ENCODE measurements around the gene DNMT1.

The DNMT1 gene

GRCh38 chr19:10092648-10093294, 102.0 kb downstream of the DNMT1 start:
- no peak for DNase-seq

- DNase-seq: no peak
These were observed 102.7 kb downstream of the DNMT1 start for GRCh38 chr19:10091895-10092641.

- no peak for DNase-seq
These were observed 103.4 kb downstream of the DNMT1 start for GRCh38 chr19:10091370-10091687.

GRCh38 chr19:10089801-10090375, 104.9 kb downstream of the DNMT1 start:
- no peak for DNase-seq

- no peak for DNase-seq
These were observed 105.7 kb downstream of the DNMT1 start for GRCh38 chr19:10088949-10089554.

- DNase-seq: no peak
These were observed 107.3 kb downstream of the DNMT1 start for GRCh38 chr19:10087296-10088061.

- DNase-seq: no peak
These were observed 108.1 kb downstream of the DNMT1 start for GRCh38 chr19:10086591-10087192.

GRCh38 chr19:10085641-10086590, 108.8 kb downstream of the DNMT1 start, which contains the start of gene SHFL:
SHFL (plus strand) TSS chr19:10086317; CDS start chr19:10086428, 111 bp downstream.
- DNase-seq: peak; percentile 84

- no peak for DNase-seq
These were observed 110.0 kb downstream of the DNMT1 start for GRCh38 chr19:10084803-10085202.

- DNase-seq: no peak
These were observed 110.8 kb downstream of the DNMT1 start for GRCh38 chr19:10083911-10084310.

Measured in CD4-positive, alpha-beta T cell treated with Interferon gamma for 1 hour (primary cell).